ENCODE results near the gene EIPR1. TPM values are rescaled to one million over a fixed set of nuclear protein-coding genes. Genes with fewer than 3 reads are reported as not detected.

The EIPR1 gene
- total and polyA plus RNA-seq, 2 donors (not counting 3 experiments of a cell fraction or from before 2014, with no cell fraction given) = 30.8 to 57.3 TPM

DNA sequence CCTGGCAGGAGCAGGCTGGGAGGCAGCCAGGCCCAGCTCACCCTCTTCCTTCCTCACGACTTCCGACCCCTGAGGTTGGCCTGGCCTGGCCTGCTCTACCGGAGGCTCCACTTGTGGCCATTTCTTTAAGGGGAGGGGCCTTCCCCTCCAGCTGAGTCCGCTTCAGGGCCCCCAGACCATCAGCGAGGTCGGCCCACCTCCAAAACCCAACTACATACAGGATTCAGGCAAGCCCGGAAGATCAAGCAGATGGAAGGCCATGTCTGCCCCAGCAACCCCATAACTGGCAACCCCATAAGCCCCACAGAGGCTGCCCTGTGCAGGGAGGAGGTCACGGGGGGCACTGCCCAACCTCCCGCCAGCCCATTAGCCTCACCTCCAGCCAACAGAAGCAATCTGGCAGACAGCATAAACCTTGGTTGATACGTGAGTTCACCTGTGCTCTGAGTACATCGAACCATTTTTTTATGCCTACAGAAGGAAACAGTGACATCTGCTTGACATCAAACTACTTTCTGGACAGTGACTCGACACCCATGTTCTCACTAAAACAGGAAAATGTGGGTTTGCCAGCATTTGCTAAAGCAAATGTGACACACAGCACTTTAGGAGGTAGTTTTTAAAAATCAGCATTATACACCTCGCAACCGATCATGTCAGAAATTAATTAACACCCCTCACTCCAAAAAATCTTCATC lies 98.9 kb downstream of the EIPR1 start:
- no peak overlapping the region for H3K4me3 ChIP-seq (replicated peaks in 1 of 3; ENCODE audit: insufficient read depth in 1 of 3, low read depth in 1 of 3, low read length in 3 of 3)
- no peaks in the 10 kb centered on the region for H3K79me2 ChIP-seq (ENCODE audit: control insufficient read depth, insufficient read depth, low read length)
- no peak overlapping the region for H3K9ac ChIP-seq (replicated peaks; ENCODE audit: extremely low read depth, insufficient read depth, low read length)
- H3K9me3 ChIP-seq (replicated peaks; ENCODE audit: control insufficient read depth, insufficient read depth, low read length) = no peaks in the 10 kb centered on the region
- no peaks in the 10 kb centered on the region for H3K36me3 ChIP-seq (ENCODE audit: control insufficient read depth in 2 of 2, extremely low read depth in 1 of 2, insufficient read depth in 2 of 2, low read length in 2 of 2)
- H3K9me1 ChIP-seq (replicated peaks; ENCODE audit: control insufficient read depth, extremely low read depth, insufficient read depth, low read length) = no peaks in the 10 kb centered on the region
- H2AFZ ChIP-seq (ENCODE audit: low read depth, low read length) = no peak overlapping the region
- H3K27ac ChIP-seq (ENCODE audit: insufficient read depth, low read depth, low read length) = no peak overlapping the region
- CTCF ChIA-PET = no interaction called here
- H3K27me3 ChIP-seq (ENCODE audit: control insufficient read depth in 2 of 2, insufficient read depth in 2 of 2, low read length in 2 of 2) = no peaks in the 10 kb centered on the region
- BruUV-seq (replicated peaks) = no TSS peak
- dilution Hi-C loops (cut with MboI; ENCODE audit: extremely low pct_ligation_motif_present, low sequenced_read_pairs) (no loop called here), intact Hi-C loops (cut with micrococcal nuclease) (no loop called here)
- H3K4me1 ChIP-seq (ENCODE audit: control insufficient read depth, extremely low read depth, insufficient read depth, low read length) = no peaks in the 10 kb centered on the region
- H3K4me2 ChIP-seq (ENCODE audit: insufficient read depth, low read length) = no peak overlapping the region
- POLR2A ChIA-PET = no interaction called here
- TF ChIP-seq MYC (IDR thresholded peaks at IDR 0.05; ENCODE audit: low read depth, low read length) = no peak
- TF ChIP-seq JUN (IDR thresholded peaks at IDR 0.05; ENCODE audit: borderline replicate concordance, insufficient read depth, insufficient read length, low read depth) = no peak
- no peak for TF ChIP-seq MAX (IDR thresholded peaks at IDR 0.05; ENCODE audit: insufficient read depth, insufficient read length)
- no peak for TF ChIP-seq POLR2A (IDR thresholded peaks at IDR 0.05; ENCODE audit: low read depth, low read length)
- no peak for TF ChIP-seq GATA2 (IDR thresholded peaks at IDR 0.05; ENCODE audit: insufficient read depth, insufficient read length, low read depth, low read length)
- no peak for TF ChIP-seq CTCF (IDR thresholded peaks at IDR 0.05; ENCODE audit: extremely low read depth in 1 of 2, insufficient read depth in 1 of 2, low read depth in 1 of 2, low read length in 2 of 2)
- no peak for TF ChIP-seq POLR2AphosphoS5 (IDR thresholded peaks at IDR 0.05; ENCODE audit: insufficient read depth, low read depth, low read length)
- no peak for TF ChIP-seq FOS (IDR thresholded peaks at IDR 0.05; ENCODE audit: borderline replicate concordance, insufficient read depth, low read length)
- FAIRE-seq = no peak
- no peak for DNase-seq (ENCODE audit: low read depth, low spot score)
- no peaks in the 10 kb centered on the region for H4K20me1 ChIP-seq (replicated peaks; ENCODE audit: control insufficient read depth, extremely low read depth, insufficient read depth, low read length)
